Muscle of back (tissue), 11 donors: Measurements from ENCODE around the gene IQSEC1. TPM values are rescaled to one million over a fixed set of nuclear protein-coding genes. Genes with fewer than 3 reads are reported as not detected.

Source experiments
- DNase-seq, 3 donors: peaks; one replicate each; pipeline versions ENCODE4 v3.0.0 to v3.0.0-alpha.2; 2013
- polyA plus RNA-seq, 10 donors: library from polyadenylated mRNA; unstranded; fragments of 120-200 nt; gene quantifications; one replicate each; pipeline ENCODE4 v1.2.1, GENCODE V29; 2013; ENCODE audit not compliant: insufficient read length in 10 of 10

Gene IQSEC1
- polyA plus RNA-seq, 10 donors: 35.2 to 45.2 (median 40.9) TPM

GRCh38 chr3:12909710-12910109 lies 163.5 kb downstream of the IQSEC1 start:
- no peak for DNase-seq

- DNase-seq: no peak
Observed at GRCh38 chr3:12908859-12909258, 164.4 kb downstream of the IQSEC1 start.

- DNase-seq: no peak
Observed at GRCh38 chr3:12908136-12908730, 165.0 kb downstream of the IQSEC1 start.

GRCh38 chr3:12907729-12908128 lies 165.5 kb downstream of the IQSEC1 start:
- no peak for DNase-seq

- DNase-seq: no peak
Observed at GRCh38 chr3:12907296-12907695, 165.9 kb downstream of the IQSEC1 start.

GRCh38 chr3:12906916-12907290 lies 166.3 kb downstream of the IQSEC1 start:
- no peak for DNase-seq

GRCh38 chr3:12906141-12906915 lies 166.9 kb downstream of the IQSEC1 start:
- no peak for DNase-seq

- DNase-seq: no peak
Observed at GRCh38 chr3:12905316-12906071, 167.7 kb downstream of the IQSEC1 start.

- no peak for DNase-seq
Observed at GRCh38 chr3:12904951-12905315, 168.3 kb downstream of the IQSEC1 start.

GRCh38 chr3:12903881-12904280 lies 169.3 kb downstream of the IQSEC1 start:
- no peak for DNase-seq

- no peak for DNase-seq
Observed at GRCh38 chr3:12903000-12903800, 170.0 kb downstream of the IQSEC1 start.

- no peak for DNase-seq
Observed at GRCh38 chr3:12902181-12902999, 170.8 kb downstream of the IQSEC1 start.

- DNase-seq: no peak
Observed at GRCh38 chr3:12901623-12902045, 171.6 kb downstream of the IQSEC1 start.

- no peak for DNase-seq
Observed at GRCh38 chr3:12900885-12901411, 172.3 kb downstream of the IQSEC1 start.

GRCh38 chr3:12898965-12899755 lies 174.1 kb downstream of the IQSEC1 start:
- DNase-seq: no peak

GRCh38 chr3:12898290-12898964 lies 174.8 kb downstream of the IQSEC1 start:
- DNase-seq: no peak

- no peak for DNase-seq
Observed at GRCh38 chr3:12897381-12898289, 175.6 kb downstream of the IQSEC1 start.
